Left lung (tissue), 10 donors: ENCODE data around the gene COLGALT1. TPM values are rescaled to one million over a fixed set of nuclear protein-coding genes. Genes with fewer than 3 reads are reported as not detected.

Experiments used
- ATAC-seq: fragments of 200-7000 bp; cut with Tn5 transposase; one replicate; pipeline ENCODE4 v1.9.1; 2020; ENCODE audit warnings: moderate library complexity
- DNase-seq, 4 donors: peaks; one replicate each; pipeline ENCODE4 v3.0.0-alpha.2; 2013 to 2020
- H3K27ac ChIP-seq, 2 donors: fragments of 200-600 bp; sonication (generic) in 1 of 2; one replicate each; pipeline versions ENCODE4 v1.5.0 to v1.8.0; 2020 to 2021
- H3K27me3 ChIP-seq, 2 donors: fragments of 200-600 bp; sonication (generic) in 1 of 2; one replicate each; pipeline versions ENCODE4 v1.5.0 to v1.8.0; 2020 to 2021
- H3K36me3 ChIP-seq, 2 donors: fragments of 200-600 bp; sonication (generic) in 1 of 2; one replicate each; pipeline versions ENCODE4 v1.5.0 to v1.8.0; 2020 to 2021
- H3K4me1 ChIP-seq, 2 donors: fragments of 200-600 bp; one replicate each; pipeline ENCODE4 v1.8.0; 2021
- H3K4me3 ChIP-seq, 2 donors: fragments of 200-600 bp; sonication (generic) in 1 of 2; one replicate each; pipeline versions ENCODE4 v1.5.0 to v1.8.0; 2020 to 2021; ENCODE audit warnings: mild to moderate bottlenecking in 1 of 2
- H3K9me3 ChIP-seq, 2 donors: fragments of 200-600 bp; sonication (generic) in 1 of 2; one replicate each; pipeline versions ENCODE4 v1.5.0 to v1.8.0; 2020 to 2021
- intact Hi-C, 2 donors: fragments of 100-400 bp; cut with DNase I; formaldehyde crosslinking; loops; one replicate each; pipeline versions ENCODE4 v1.11.2 to v1.14.2; 2022
- polyA plus RNA-seq, 6 donors: library from polyadenylated mRNA; unstranded; fragments of 120-200 nt; gene quantifications; one replicate each; pipeline ENCODE4 v1.2.1, GENCODE V29; 2013; ENCODE audit not compliant: insufficient read length in 6 of 6
- total RNA-seq, 2 donors: library from RNA; stranded (reverse); fragmentation: NEBNext Ultra II Directional; extraction: Animal tissue kit (Norgen Biotek cat#: 25700); gene quantifications; one replicate each; pipeline ENCODE4 v1.2.1, GENCODE V29; 2021
- TF ChIP-seq, protein P1 (sequence below), 2 donors: fragments of 200-600 bp; sonication (generic) in 1 of 2; IDR thresholded peaks; one replicate each; pipeline versions ENCODE4 v1.5.0 to v1.8.0; 2021; ENCODE audit warnings: antibody characterized with exemption in 2 of 2
- donor health status: DM: no; HTN: yes; CAD: no.
- donor health status: DM: no; HTN: no; CAD: no.

COLGALT1 gene
- total and polyA plus RNA-seq, 8 donors, result 57.0 to 170 (median 65.1) TPM

- peak overlapping the region in 1 of 2 donors; percentile 99 for H3K4me3 ChIP-seq
- peak overlapping the region; percentile 78 to 91 for H3K27ac ChIP-seq
- no peaks in the 10 kb centered on the region for H3K9me3 ChIP-seq
- H3K27me3 ChIP-seq, result no peaks in the 10 kb centered on the region
- DNase-seq (no peak), ATAC-seq (no peak)
- TF ChIP-seq, protein P1, sequence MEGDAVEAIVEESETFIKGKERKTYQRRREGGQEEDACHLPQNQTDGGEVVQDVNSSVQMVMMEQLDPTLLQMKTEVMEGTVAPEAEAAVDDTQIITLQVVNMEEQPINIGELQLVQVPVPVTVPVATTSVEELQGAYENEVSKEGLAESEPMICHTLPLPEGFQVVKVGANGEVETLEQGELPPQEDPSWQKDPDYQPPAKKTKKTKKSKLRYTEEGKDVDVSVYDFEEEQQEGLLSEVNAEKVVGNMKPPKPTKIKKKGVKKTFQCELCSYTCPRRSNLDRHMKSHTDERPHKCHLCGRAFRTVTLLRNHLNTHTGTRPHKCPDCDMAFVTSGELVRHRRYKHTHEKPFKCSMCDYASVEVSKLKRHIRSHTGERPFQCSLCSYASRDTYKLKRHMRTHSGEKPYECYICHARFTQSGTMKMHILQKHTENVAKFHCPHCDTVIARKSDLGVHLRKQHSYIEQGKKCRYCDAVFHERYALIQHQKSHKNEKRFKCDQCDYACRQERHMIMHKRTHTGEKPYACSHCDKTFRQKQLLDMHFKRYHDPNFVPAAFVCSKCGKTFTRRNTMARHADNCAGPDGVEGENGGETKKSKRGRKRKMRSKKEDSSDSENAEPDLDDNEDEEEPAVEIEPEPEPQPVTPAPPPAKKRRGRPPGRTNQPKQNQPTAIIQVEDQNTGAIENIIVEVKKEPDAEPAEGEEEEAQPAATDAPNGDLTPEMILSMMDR (IDR thresholded peaks at IDR 0.05), result no peak
- peaks cover 0 to 42% of the 10 kb centered on the region in 2 donors for H3K36me3 ChIP-seq
- peaks cover 8 to 71% of the 10 kb centered on the region in 2 donors for H3K4me1 ChIP-seq
- intact Hi-C loops, result no loop called here
Observed at GRCh38 chr19:17556995-17557394, 1.5 kb downstream of the COLGALT1 start.

- Histone ChIP-seq H3K27ac (peak overlapping the region in 1 of 2 donors; percentile 91), H3K4me3 (peak overlapping the region in 1 of 2 donors; percentile 99), H3K9me3 (no peaks in the 10 kb centered on the region), H3K4me1 (peaks cover 8 to 76% of the 10 kb centered on the region in 2 donors), H3K27me3 (no peaks in the 10 kb centered on the region), H3K36me3 (peaks cover 0 to 47% of the 10 kb centered on the region in 2 donors)
- ATAC-seq (no peak), DNase-seq (peak in 2 of 4 donors; percentile 67 to 81)
- intact Hi-C loops, result no loop called here
- TF ChIP-seq, protein P1 (IDR thresholded peaks at IDR 0.05), result no peak
Observed at GRCh38 chr19:17557466-17557865, 2.0 kb downstream of the COLGALT1 start.

DNA sequence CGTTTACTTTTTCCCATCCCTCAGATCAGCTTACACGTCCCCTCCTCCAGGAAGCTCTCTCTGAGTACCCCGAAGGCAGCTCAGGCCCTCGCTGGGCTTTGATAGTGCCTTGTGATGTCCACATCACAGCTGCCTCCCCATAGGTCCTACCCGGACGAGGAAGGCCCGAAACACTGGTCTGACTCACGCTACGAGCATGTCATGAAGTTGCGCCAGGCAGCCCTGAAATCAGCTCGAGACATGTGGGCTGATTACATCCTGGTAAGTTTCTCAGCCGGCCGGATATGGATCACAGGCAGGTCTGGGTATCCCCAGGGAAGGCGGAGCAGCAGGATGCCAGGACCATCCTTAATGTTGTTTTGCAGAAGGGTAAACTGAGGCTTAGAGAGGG, 4.8 kb downstream of the COLGALT1 start:
- DNase-seq, result peak in 2 of 4 donors; percentile 76 to 86
- Histone ChIP-seq H3K4me1 (peaks cover 5 to 66% of the 10 kb centered on the region in 2 donors), H3K27me3 (no peaks in the 10 kb centered on the region), H3K9me3 (no peaks in the 10 kb centered on the region), H3K36me3 (peaks cover 0 to 72% of the 10 kb centered on the region in 2 donors), H3K4me3 (no peak overlapping the region), H3K27ac (peak overlapping the region; percentile 35 to 84)
- ATAC-seq, result peak; percentile 19
- TF ChIP-seq, protein P1 (IDR thresholded peaks at IDR 0.05), result no peak
- intact Hi-C loops, result no loop called here

GRCh38 chr19:17562097-17562496, 6.6 kb downstream of the COLGALT1 start:
- intact Hi-C loops, result no loop called here
- ATAC-seq, result no peak
- TF ChIP-seq, protein P1 (IDR thresholded peaks at IDR 0.05), result no peak

GRCh38 chr19:17562561-17562960, 7.1 kb downstream of the COLGALT1 start:
- H3K9me3 ChIP-seq, result no peaks in the 10 kb centered on the region
- H3K36me3 ChIP-seq, result peaks cover 0 to 94% of the 10 kb centered on the region in 2 donors
- peaks cover 0 to 51% of the 10 kb centered on the region in 2 donors for H3K4me1 ChIP-seq
- TF ChIP-seq, protein P1 (IDR thresholded peaks at IDR 0.05), result no peak
- no peaks in the 10 kb centered on the region for H3K27me3 ChIP-seq
- DNase-seq (no peak), ATAC-seq (no peak)
- peak overlapping the region in 1 of 2 donors; percentile 84 for H3K27ac ChIP-seq
- H3K4me3 ChIP-seq, result no peak overlapping the region
- intact Hi-C loops, result no loop called here

More at GRCh38 chr19:17562097-17562496, 6.6 kb downstream of the COLGALT1 start:
- no peaks in the 10 kb centered on the region for H3K9me3 ChIP-seq
- H3K36me3 ChIP-seq, result peaks cover 0 to 91% of the 10 kb centered on the region in 2 donors
- H3K4me1 ChIP-seq, result peaks cover 0 to 56% of the 10 kb centered on the region in 2 donors
- H3K27ac ChIP-seq, result peak overlapping the region in 1 of 2 donors; percentile 84
- DNase-seq, result no peak
- H3K4me3 ChIP-seq, result no peak overlapping the region
- no peaks in the 10 kb centered on the region for H3K27me3 ChIP-seq
